ENCODE data around the gene EVX2.

DNA sequence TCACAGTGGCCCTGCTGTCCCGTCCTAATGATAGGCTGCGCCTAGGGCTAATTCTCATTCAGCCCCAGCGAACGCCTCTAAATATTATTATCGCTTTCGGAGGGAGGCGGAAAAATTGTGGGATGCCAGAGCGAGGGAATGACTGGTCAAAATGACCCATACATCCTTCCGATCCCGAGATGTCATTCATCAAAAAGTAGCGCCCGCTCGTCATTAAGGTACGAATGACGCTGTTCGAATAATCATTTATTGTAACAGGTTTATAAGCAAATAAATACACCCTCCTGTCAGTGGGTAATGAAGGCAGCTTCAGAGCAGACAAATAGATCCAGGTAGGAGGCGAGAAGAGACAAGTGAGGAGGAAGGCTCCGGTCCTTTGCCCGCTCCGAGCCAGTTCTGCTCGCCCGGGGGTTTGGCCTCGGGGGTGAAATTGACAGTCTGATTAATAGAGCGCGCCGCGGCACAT is at the start of gene EVX2:
- TF ChIP-seq, protein P1, sequence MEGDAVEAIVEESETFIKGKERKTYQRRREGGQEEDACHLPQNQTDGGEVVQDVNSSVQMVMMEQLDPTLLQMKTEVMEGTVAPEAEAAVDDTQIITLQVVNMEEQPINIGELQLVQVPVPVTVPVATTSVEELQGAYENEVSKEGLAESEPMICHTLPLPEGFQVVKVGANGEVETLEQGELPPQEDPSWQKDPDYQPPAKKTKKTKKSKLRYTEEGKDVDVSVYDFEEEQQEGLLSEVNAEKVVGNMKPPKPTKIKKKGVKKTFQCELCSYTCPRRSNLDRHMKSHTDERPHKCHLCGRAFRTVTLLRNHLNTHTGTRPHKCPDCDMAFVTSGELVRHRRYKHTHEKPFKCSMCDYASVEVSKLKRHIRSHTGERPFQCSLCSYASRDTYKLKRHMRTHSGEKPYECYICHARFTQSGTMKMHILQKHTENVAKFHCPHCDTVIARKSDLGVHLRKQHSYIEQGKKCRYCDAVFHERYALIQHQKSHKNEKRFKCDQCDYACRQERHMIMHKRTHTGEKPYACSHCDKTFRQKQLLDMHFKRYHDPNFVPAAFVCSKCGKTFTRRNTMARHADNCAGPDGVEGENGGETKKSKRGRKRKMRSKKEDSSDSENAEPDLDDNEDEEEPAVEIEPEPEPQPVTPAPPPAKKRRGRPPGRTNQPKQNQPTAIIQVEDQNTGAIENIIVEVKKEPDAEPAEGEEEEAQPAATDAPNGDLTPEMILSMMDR (IDR thresholded peaks at IDR 0.05) = no peak
- no peak for TF ChIP-seq POLR2A (IDR thresholded peaks at IDR 0.05)

All from Peyer's patch (tissue), 4 donors.